ENCODE data around the gene CFAP53. TPM values are rescaled to one million over a fixed set of nuclear protein-coding genes. Genes with fewer than 3 reads are reported as not detected.

The CFAP53 gene
- polyA plus RNA-seq, 1 donor = 0.91 TPM

DNA sequence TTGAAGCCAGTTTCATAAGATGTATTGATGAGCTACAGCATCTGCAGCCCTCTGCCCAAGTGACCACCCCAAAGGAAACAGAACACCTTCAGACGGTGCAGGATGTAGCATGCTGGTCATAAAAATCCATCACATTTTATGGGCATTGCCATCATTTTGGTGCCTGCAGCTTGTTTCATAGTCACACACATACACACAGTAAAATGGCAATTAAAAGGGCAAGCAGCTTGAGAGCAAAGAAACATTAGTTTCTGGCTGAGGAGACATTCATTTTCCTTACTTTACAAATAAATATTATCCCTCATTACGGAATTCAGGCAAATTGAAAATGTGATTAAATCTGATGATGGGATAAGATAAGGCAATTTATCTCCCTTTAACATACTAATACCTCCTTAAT is 84.7 kb downstream of the CFAP53 start:
- DNase-seq = no peak
- Histone ChIP-seq H3K4me1 (ENCODE audit: control insufficient read depth, insufficient read depth, low read length) (peaks cover 3% of the 10 kb centered on the region), H3K27me3 (ENCODE audit: control insufficient read depth, insufficient read depth, low read length) (no peaks in the 10 kb centered on the region), H3K27ac (ENCODE audit: low read length) (no peak overlapping the region), H3K9me3 (ENCODE audit: control insufficient read depth, low read depth, low read length) (no peaks in the 10 kb centered on the region), H3K36me3 (ENCODE audit: control insufficient read depth, insufficient read depth, low read length) (no peaks in the 10 kb centered on the region), H3K4me3 (ENCODE audit: low read length) (no peak overlapping the region)
- 100% methylated on average over 1 of the region's 2 CpGs for WGBS (ENCODE audit: insufficient coverage, low lambda C conversion rate)

DNA sequence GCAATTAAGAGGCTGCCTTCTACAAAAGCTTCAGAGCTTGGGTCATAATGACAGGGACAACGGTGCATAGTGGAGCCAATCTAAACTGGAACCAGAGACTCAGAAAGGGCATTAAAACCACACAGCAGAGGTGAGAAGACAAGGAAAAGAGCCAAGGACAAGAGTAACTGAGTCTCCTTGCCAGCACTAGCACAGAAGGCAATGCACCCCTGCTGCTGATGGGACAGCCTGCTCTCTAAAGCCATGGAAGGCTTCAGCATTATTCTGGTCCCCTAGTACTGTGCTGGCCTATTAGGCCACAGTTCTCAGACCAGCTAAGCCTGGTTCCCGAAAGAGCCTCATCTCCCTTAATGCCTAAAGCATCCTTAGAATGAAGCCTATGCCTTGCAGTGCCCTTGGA is 86.8 kb downstream of the CFAP53 start:
- 100% methylated on average over 1 of the region's 2 CpGs for WGBS (ENCODE audit: insufficient coverage, low lambda C conversion rate)
- no peaks in the 10 kb centered on the region for H3K27me3 ChIP-seq (ENCODE audit: control insufficient read depth, insufficient read depth, low read length)
- no peaks in the 10 kb centered on the region for H3K36me3 ChIP-seq (ENCODE audit: control insufficient read depth, insufficient read depth, low read length)
- H3K9me3 ChIP-seq (ENCODE audit: control insufficient read depth, low read depth, low read length) = no peaks in the 10 kb centered on the region
- no peak overlapping the region for H3K4me3 ChIP-seq (ENCODE audit: low read length)
- DNase-seq = no peak
- H3K27ac ChIP-seq (ENCODE audit: low read length) = no peak overlapping the region
- peaks cover 3% of the 10 kb centered on the region for H3K4me1 ChIP-seq (ENCODE audit: control insufficient read depth, insufficient read depth, low read length)

DNA sequence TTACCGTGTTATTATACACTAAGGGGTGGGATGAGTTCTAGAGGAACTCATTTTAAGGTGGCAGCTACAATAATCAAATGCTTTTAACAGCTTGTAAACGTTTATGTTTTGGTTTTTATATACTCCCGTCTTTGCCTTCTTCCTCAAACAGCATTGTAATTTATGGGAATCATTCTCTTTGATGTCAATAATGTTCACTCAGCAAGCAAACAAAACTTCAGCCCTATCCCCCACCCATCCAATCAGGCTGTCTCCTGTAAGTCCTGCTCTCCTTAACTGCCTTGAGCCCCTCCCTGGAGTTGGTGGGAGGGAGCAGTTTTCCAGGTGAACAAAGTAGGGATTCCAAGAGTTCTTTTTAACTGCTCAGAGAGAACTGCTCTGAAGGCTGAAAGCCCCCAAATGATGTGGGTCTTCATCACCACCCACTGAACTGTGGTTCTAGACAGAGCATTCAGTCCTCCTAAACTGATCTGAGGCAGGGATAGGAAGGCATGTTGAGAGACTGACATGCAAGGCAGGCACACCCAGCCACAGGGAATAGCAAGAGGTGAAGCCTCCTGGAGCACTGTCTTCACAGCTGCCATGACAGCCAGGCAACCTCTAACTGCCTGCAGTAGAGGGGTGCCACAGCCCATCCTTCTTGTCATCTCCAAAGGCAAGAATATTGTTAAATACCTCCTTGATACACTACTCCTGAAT is 88.9 kb downstream of the CFAP53 start:
- 0% methylated on average over 1 of the region's 3 CpGs for WGBS (ENCODE audit: insufficient coverage, low lambda C conversion rate)
- Histone ChIP-seq H3K27me3 (ENCODE audit: control insufficient read depth, insufficient read depth, low read length) (no peaks in the 10 kb centered on the region), H3K4me3 (ENCODE audit: low read length) (no peak overlapping the region), H3K9me3 (ENCODE audit: control insufficient read depth, low read depth, low read length) (no peaks in the 10 kb centered on the region), H3K27ac (ENCODE audit: low read length) (no peak overlapping the region), H3K36me3 (ENCODE audit: control insufficient read depth, insufficient read depth, low read length) (no peaks in the 10 kb centered on the region), H3K4me1 (ENCODE audit: control insufficient read depth, insufficient read depth, low read length) (peaks cover under 1% of the 10 kb centered on the region)
- DNase-seq = no peak

Other genes starting within 250 kb of the CFAP53 start
- gene MYO5B, start 71.3 kb downstream of the CFAP53 start, polyA plus RNA-seq = 52.0 TPM
- gene MBD1, start 15.0 kb upstream of the CFAP53 start, polyA plus RNA-seq = 71.0 TPM
- 67.2 TPM for gene CXXC1, start 21.2 kb upstream of the CFAP53 start, polyA plus RNA-seq
- gene SKA1, start 108.6 kb upstream of the CFAP53 start, polyA plus RNA-seq = 4.3 TPM

Measured in large intestine (tissue), 3 donors.